GM18907 (cell line): ENCODE measurements around the gene CACFD1.

Experiments used
- ATAC-seq: cut with Tn5 transposase; IDR thresholded peaks from one replicate; pipeline ENCODE4 v1.9.1; 2021; ENCODE audit warnings: mild to moderate bottlenecking, moderate library complexity; ENCODE audit not compliant: unreplicated experiment

Gene CACFD1

GRCh38 chr9:133459476-133460404, at the start of gene CACFD1:
CACFD1 (plus strand) TSS chr9:133459978; CDS start chr9:133460067, 89 bp downstream.
- ATAC-seq, result peak; percentile 73

GRCh38 chr9:133415170-133415569, 44.6 kb upstream of the CACFD1 start:
- no peak for ATAC-seq

DNA sequence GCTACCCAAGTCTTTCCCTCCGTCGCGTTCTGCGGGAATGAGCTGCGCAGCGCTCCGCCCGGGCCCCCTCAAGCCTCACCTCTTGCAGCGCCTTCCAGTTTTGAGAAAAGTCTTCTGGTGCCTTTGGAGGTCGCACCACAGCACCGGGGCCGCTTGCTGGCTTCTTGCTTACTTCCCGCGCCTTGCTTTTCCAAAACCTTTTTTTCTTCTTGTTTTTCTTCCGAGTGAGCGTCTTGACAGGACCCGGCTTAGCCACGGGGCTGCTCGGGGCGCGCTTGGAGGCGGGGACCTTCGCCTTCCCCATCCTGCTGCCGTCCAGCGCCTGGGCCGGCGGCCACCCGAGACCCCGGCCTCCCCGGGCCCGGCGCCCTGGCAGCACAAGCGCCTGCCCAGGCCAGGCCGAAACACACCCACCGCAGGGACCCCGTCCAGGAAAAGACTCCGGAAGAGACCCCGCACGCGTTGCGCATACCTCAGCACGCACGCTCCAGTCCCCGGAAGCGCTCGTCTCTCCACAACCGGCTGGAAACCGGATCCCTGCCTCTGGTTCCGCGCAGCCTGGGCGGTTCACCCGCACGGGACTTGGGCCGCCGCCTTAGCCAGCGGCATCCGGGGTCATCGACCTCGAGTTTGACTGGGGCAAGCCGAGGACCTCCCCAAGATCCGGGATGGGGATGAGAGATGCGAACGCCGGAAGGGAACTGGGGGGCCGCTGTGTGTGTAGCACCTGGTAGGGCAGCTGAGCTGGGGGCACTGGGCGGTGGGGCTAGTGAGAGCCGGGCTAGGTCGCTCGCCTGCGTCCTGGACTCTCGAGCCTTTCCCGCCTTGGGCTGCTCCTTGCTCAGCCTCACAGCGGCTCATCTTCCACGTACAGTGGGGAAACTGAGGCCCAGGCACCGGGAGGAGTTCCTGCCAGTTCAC, 42.0 kb upstream of the CACFD1 start, which contains the start of gene REXO4:
Gene REXO4, minus strand, starts transcription at position 470 of the 921 bp plus-strand sequence. Its CDS starts 166 bp downstream, at position 304.
- peak; percentile 75 for ATAC-seq

- no peak for ATAC-seq
These were observed 40.8 kb upstream of the CACFD1 start for GRCh38 chr9:133419005-133419404.

DNA sequence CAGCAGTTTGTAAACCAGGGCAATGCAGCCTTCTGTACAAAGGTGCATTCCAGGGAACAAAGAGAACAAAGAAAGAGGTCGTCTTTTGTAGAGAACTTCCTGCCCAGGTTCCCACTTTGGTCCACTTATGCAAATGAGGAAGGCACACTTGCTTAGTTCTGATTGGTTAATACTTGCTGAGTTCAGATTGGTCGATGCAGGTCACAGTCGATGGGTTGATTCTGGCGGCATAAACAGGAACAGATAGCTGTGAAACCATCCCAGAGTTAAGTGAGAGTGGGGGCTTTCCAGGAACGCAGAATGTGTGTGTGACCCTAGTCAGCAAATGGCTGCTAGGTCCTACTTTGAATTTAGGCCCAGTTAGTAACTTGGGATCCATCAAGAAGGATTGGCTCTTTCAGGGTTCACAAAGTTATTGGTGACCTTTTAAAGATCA, 39.4 kb upstream of the CACFD1 start:
- peak; percentile 30 for ATAC-seq

DNA sequence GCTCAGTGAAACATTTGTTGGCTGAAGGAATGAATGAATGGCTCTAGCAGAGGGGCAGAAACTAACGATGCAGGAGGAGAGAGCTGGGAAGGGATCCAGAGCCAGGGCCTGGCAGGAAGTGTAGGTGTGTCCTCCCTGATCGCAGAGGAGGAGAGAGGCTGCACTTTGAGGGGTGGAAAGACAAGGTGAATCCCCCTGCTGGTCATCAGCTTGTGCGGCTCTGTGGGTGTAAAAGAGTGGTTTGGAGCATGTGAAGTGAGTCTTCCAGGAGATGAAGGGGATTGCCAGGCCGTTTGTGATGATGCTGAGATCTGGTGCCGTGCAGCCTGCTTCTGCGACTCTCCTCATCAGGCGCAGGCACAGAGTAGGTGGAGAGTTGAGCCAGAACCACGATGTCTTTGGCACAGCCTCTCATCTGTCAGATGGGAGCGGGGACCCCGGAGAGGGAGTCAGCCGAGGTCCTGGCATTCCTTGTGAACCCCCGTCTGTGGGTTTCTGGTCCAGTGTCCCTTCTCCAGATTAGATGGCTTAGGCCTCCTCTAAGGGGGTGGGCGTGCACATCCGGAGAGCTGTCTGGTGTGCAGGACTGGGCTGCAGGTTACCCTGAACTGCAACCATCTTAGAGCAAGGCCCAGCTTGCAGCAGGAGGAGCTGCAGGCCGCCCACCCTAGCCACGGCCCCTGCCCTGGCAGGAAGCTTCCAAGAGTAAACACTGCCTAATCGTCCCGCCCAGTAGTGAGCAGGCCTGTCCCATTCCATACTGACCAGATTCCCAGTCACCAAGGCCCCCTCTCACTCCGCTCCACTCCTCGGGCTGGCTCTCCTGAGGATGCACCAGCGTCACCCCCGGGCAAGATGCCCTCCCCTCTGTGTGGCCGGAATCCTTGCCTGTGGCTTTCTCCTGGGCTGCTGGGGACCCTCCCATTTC, 37.9 kb upstream of the CACFD1 start, which contains the start of gene ADAMTS13:
Gene ADAMTS13, plus strand, starts transcription at position 753 of the 928 bp plus-strand sequence. Its CDS starts 77 bp downstream, at position 830.
- ATAC-seq, result peak; percentile 37

DNA sequence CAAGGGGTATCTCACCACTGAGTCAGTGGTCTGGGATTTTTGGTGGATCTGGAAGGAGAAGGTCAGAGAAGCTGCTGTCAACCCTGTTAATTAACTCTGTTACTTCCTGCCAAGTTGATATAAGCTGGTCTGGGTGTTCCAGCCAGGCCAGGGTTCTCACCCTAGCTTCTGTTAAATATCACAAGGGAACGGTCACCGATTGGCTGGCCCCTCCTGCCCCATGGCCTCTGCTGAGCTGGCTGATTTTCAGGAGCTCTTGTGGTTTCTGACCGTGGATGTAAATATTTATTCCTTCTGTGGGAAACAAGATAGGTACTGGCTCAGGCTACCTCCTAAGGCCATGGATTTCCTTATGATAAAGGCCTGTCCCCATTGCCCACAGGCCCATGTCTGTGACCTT, 36.6 kb upstream of the CACFD1 start:
- no peak for ATAC-seq

DNA sequence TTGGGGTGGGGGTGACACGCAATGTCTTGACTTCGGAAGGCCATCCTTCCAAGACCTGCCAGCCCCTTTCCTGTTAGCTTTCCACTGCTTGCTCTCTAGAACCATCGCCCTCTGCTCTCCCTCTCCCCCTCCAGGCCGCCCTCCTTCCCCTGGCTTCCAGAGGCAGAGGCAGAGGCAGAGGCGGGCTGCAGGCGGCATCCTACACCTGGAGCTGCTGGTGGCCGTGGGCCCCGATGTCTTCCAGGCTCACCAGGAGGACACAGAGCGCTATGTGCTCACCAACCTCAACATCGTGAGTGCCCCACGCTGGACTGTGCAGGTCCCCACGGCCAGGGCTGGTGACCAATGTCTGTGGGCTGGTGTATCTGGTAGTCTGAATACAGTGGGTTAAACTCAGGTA, 35.6 kb upstream of the CACFD1 start:
- no peak for ATAC-seq

DNA sequence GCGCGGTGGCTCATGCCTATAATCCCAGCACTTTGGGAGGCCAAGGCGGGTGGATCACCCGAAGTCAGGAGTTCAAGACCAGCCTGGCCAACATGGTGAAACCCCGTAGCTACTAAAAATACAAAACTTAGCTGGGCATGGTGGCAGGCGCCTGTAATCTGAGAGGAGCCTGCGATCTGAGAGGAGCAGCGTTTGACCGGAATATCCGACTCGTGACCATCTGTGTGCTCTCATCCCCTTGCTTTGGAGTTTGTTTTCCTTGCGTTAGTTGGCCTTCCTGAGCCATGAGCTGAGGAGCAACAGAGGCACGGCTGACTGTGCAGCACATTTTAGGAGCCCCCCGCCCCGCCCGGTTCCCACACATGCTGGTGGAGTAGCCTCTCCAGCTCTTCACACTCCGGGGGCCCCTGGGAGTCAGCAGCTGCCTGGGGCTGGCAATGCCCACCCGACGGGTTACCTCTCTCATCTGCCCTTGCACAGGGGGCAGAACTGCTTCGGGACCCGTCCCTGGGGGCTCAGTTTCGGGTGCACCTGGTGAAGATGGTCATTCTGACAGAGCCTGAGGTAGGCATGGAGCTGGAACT, 34.6 kb upstream of the CACFD1 start:
- no peak for ATAC-seq

GRCh38 chr9:133426011-133426410, 33.8 kb upstream of the CACFD1 start:
- no peak for ATAC-seq

- no peak for ATAC-seq
These were observed 32.0 kb upstream of the CACFD1 start for GRCh38 chr9:133427658-133428348.

DNA sequence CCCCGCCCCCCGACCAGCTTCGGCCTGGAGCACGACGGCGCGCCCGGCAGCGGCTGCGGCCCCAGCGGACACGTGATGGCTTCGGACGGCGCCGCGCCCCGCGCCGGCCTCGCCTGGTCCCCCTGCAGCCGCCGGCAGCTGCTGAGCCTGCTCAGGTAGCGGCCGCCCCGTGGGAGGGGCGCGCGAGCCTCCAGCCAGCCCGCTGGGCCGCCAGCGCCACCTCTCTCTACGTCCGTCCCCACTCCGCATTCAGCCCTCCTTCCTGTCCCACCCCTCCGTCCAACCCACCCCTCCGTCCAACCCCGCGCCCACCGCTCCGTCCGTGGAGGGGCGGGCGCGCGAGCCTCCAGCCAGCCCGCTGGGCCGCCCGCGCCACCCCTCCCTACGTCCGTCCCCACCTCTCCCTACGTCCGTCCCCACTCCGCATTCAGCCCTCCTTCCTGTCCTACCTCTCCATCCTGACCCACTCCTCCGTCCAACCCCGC, 31.1 kb upstream of the CACFD1 start:
- no peak for ATAC-seq

- ATAC-seq, result no peak
These were observed 30.6 kb upstream of the CACFD1 start for GRCh38 chr9:133429214-133429613.

DNA sequence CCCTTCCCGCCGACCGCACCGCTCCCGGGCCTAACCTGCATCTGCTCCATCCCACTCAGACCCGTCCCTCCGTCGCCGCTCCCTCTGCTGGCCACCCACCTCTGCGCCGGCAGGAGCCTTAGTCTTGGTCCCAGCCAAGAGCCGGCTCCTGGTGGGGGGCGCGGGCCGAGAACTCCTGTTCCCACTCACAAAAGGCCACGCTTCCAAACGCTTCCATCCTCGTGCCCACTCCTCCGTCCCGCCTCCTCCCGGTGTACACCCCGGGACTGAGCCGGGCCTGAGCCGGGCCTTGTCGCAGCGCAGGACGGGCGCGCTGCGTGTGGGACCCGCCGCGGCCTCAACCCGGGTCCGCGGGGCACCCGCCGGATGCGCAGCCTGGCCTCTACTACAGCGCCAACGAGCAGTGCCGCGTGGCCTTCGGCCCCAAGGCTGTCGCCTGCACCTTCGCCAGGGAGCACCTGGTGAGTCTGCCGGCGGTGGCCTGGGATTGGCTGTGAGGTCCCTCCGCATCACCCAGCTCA, 30.1 kb upstream of the CACFD1 start:
- no peak for ATAC-seq

GRCh38 chr9:133430244-133430643, 29.5 kb upstream of the CACFD1 start:
- no peak for ATAC-seq

GRCh38 chr9:133433351-133433843, 26.4 kb upstream of the CACFD1 start:
- no peak for ATAC-seq

- ATAC-seq, result no peak
These were observed 23.1 kb upstream of the CACFD1 start for GRCh38 chr9:133436681-133437080.

- ATAC-seq, result no peak
These were observed 21.8 kb upstream of the CACFD1 start for GRCh38 chr9:133437753-133438531.
